GM18861 (cell line): Measurements from ENCODE around the gene ATG16L2.
"Not testable (repeated sequence)": the region's sequence is repeated elsewhere in the genome, so short reads cannot be mapped to it uniquely, and the experiment has no call there.

Experiments used
- ATAC-seq: cut with Tn5 transposase; IDR thresholded peaks from one replicate; pipeline ENCODE4 v1.9.1; 2021; ENCODE audit not compliant: unreplicated experiment

The ATG16L2 gene

GRCh38 chr11:72842653-72843330 is 28.6 kb downstream of the ATG16L2 start:
- no peak for ATAC-seq

GRCh38 chr11:72844356-72844755 is 30.1 kb downstream of the ATG16L2 start:
- no peak for ATAC-seq

- no peak for ATAC-seq
Observed at GRCh38 chr11:72848846-72849466, 34.7 kb downstream of the ATG16L2 start.

- ATAC-seq, result no peak
Observed at GRCh38 chr11:72850832-72851231, 36.6 kb downstream of the ATG16L2 start.

GRCh38 chr11:72851726-72852125 is 37.5 kb downstream of the ATG16L2 start:
- no peak for ATAC-seq

- no peak for ATAC-seq
Observed at GRCh38 chr11:72856065-72856464, 41.9 kb downstream of the ATG16L2 start.

GRCh38 chr11:72856551-72857345 is 42.5 kb downstream of the ATG16L2 start:
- no peak for ATAC-seq

- ATAC-seq, result not testable (repeated sequence)
Observed at GRCh38 chr11:72858267-72858666, 44.1 kb downstream of the ATG16L2 start.

- no peak for ATAC-seq
Observed at GRCh38 chr11:72859126-72859525, 44.9 kb downstream of the ATG16L2 start.

- no peak for ATAC-seq
Observed at GRCh38 chr11:72860010-72860409, 45.8 kb downstream of the ATG16L2 start.

GRCh38 chr11:72860592-72860991 is 46.4 kb downstream of the ATG16L2 start:
- ATAC-seq, result no peak

- no peak for ATAC-seq
Observed at GRCh38 chr11:72863091-72863490, 48.9 kb downstream of the ATG16L2 start.

GRCh38 chr11:72863916-72864315 is 49.7 kb downstream of the ATG16L2 start:
- no peak for ATAC-seq

GRCh38 chr11:72864702-72865655 is 50.8 kb downstream of the ATG16L2 start:
- no peak for ATAC-seq

- ATAC-seq, result no peak
Observed at GRCh38 chr11:72867970-72868369, 53.8 kb downstream of the ATG16L2 start.

GRCh38 chr11:72869831-72870230 is 55.6 kb downstream of the ATG16L2 start:
- no peak for ATAC-seq

- ATAC-seq, result no peak
Observed at GRCh38 chr11:72871119-72871518, 56.9 kb downstream of the ATG16L2 start.

GRCh38 chr11:72872012-72872411 is 57.8 kb downstream of the ATG16L2 start:
- ATAC-seq, result no peak

GRCh38 chr11:72875736-72876135 is 61.5 kb downstream of the ATG16L2 start:
- no peak for ATAC-seq

GRCh38 chr11:72876147-72876546 is 61.9 kb downstream of the ATG16L2 start:
- no peak for ATAC-seq
